ENCODE data around the gene HOXB7. TPM values are rescaled to one million over a fixed set of nuclear protein-coding genes. Genes with fewer than 3 reads are reported as not detected.
A peak's percentile ranks its signal among the peaks of the same experiment; 100 is the strongest.

HOXB7 gene
- total and polyA plus RNA-seq, 12 donors: 0.13 to 0.62 (median 0.29) TPM; not detected in 6

DNA sequence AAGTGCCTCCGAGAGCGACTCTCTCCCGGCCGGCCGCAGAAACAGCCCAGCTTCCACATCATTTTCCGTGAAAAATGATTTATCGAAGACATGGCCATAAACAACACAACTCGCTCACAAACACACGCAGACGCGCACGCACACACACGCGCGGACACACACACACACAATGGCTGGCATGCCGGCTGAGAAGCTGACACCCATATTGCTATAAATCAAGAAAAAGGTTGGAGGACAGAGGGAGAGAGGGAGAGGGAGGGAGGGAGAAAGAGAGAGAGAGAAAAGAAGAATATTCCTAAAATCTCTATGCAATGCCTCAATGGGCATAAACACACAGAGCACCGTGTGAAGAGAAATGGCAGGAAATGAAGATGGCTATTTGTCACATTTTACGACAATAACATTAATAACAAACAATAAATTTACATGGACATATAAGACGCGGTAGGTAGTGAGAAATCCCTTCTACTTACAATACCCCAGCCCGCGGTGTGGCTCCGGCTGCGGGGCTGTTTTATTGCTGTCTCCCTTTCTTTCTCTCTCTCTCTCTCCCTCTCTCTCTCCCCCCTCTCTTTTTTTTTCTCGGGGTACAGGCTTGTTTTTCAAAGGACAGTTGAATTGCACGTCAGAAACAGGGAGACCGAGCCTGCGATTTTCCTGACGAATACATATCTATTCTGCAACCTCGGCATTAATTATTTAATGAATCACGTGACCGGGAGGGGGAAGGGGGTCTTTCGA lies 42.1 kb downstream of the HOXB7 start:
- ATAC-seq: no peak
- H3K36me3 ChIP-seq: no peaks in the 10 kb centered on the region
- H3K9me3 ChIP-seq: no peaks in the 10 kb centered on the region
- TF ChIP-seq, protein P1, sequence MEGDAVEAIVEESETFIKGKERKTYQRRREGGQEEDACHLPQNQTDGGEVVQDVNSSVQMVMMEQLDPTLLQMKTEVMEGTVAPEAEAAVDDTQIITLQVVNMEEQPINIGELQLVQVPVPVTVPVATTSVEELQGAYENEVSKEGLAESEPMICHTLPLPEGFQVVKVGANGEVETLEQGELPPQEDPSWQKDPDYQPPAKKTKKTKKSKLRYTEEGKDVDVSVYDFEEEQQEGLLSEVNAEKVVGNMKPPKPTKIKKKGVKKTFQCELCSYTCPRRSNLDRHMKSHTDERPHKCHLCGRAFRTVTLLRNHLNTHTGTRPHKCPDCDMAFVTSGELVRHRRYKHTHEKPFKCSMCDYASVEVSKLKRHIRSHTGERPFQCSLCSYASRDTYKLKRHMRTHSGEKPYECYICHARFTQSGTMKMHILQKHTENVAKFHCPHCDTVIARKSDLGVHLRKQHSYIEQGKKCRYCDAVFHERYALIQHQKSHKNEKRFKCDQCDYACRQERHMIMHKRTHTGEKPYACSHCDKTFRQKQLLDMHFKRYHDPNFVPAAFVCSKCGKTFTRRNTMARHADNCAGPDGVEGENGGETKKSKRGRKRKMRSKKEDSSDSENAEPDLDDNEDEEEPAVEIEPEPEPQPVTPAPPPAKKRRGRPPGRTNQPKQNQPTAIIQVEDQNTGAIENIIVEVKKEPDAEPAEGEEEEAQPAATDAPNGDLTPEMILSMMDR (IDR thresholded peaks at IDR 0.05): no peak
- peak overlapping the region in 2 of 10 donors; percentile 10 to 18 for H3K4me3 ChIP-seq
- peak overlapping the region in 3 of 10 donors; percentile 0 to 79 (median 65) for H3K27ac ChIP-seq
- intact Hi-C loops (cut with DNase I): loop anchor here in 1 of 10 donors (2.0 kb wide), 1 partner anchor 20 kb away; no protein-coding TSS in a partner anchor
- peaks cover 0 to 20% (median 4%) of the 10 kb centered on the region in 9 donors for H3K4me1 ChIP-seq
- WGBS, 2 donors: 11 to 17% methylated on average over 33 of the region's 33 CpGs
- H3K27me3 ChIP-seq: peaks cover 38 to 100% (median 100%) of the 10 kb centered on the region in 7 donors
- DNase-seq: no peak

DNA sequence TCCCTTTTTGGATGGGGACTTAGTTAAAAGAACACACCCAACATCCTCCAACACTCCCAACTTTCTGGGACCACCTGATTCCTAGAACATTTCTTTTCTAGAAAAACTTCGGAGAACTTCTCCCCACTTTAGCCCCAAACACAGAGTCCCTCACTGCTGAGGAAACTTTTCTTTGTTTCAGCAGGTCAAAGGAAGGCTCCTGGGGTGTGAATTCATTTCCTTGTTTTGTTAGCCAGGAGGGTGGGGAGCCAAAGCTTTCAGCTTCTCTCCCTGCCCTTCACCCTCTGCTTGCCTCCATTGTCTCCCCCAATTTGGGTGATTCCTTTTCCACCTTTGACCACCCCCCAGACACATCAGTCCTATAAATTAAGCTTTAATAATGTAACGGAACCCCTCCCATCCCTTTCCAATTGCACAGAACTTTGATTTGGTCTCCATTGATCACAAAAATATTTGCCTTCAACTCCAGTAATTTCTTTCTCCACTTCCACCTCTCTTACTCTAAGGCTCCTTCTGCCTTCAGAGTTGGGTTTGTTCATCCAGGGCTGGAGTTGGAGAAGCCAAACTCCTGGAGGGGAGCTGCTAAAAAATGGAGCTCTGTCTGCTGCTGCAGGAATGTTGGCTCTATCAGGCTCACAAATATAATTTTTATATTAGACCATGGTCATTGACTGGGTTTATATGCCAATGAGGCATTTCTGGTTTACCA lies 43.0 kb downstream of the HOXB7 start:
- intact Hi-C loops (cut with DNase I): loop anchor here in 1 of 10 donors (2.0 kb wide), 1 partner anchor 19 kb away; no protein-coding TSS in a partner anchor
- DNase-seq: no peak
- Histone ChIP-seq H3K4me3 (no peak overlapping the region), H3K9me3 (no peaks in the 10 kb centered on the region), H3K4me1 (peaks cover 0 to 20% (median 4%) of the 10 kb centered on the region in 9 donors), H3K27me3 (peaks cover 34 to 100% (median 100%) of the 10 kb centered on the region in 7 donors), H3K36me3 (no peaks in the 10 kb centered on the region), H3K27ac (peak overlapping the region in 4 of 10 donors; percentile 26 to 79 (median 58))
- WGBS, 2 donors: 21 to 39% methylated on average over 2 of the region's 2 CpGs
- no peak for ATAC-seq
- TF ChIP-seq, protein P1 (IDR thresholded peaks at IDR 0.05): no peak

DNA sequence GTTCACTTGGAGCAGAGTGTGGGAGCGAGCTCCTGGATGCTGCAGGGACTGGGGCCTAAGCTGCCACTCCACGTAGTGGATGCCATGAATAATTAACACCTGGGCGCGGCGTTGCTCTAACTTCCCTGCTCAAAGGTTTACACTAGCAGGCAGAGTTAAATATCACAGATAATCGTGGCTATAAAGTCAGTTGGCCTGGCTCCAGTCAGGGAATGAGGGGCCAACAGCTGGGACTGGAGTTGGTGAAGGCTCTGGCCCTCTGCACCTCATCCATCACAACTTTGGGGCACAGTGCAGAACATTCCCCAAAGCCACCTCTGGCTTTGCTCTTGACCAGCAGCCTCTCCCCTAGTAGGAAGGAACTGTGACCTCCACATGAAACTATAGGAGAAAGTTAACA lies 43.6 kb downstream of the HOXB7 start:
- WGBS, 2 donors: 44 to 50% methylated on average over 6 of the region's 6 CpGs
- Histone ChIP-seq H3K27me3 (peaks cover 30 to 100% (median 100%) of the 10 kb centered on the region in 7 donors), H3K36me3 (no peaks in the 10 kb centered on the region), H3K9me3 (no peaks in the 10 kb centered on the region), H3K4me3 (no peak overlapping the region), H3K4me1 (peaks cover 0 to 20% (median 4%) of the 10 kb centered on the region in 9 donors), H3K27ac (peak overlapping the region in 4 of 10 donors; percentile 26 to 79 (median 58))
- TF ChIP-seq, protein P1 (IDR thresholded peaks at IDR 0.05): no peak
- DNase-seq: no peak
- intact Hi-C loops (cut with DNase I): no loop called here
- no peak for ATAC-seq

DNA sequence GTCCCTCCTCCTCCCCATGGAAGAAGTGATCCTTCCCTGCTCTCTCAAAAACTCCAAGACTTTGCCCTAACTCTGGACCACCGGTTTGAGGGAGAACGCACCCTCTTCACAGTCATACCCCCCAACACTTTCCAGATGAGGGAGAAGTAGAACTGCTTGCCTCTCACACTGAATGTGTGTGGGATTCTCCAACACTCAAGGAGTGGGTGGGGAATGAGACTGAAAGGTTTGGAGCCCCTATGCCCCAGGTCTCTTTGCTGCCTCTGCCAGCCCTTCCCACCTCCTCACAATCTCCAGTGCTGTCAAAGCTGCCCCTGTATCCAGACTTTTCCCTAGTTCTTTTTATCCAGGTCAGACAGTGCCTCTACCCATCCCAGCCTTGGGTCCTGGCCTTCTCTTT lies 44.1 kb downstream of the HOXB7 start:
- TF ChIP-seq, protein P1 (IDR thresholded peaks at IDR 0.05): no peak
- peak overlapping the region in 2 of 10 donors; percentile 65 to 79 for H3K27ac ChIP-seq
- intact Hi-C loops (cut with DNase I): no loop called here
- WGBS, 2 donors: 26 to 29% methylated on average over 2 of the region's 2 CpGs
- no peaks in the 10 kb centered on the region for H3K9me3 ChIP-seq
- no peak overlapping the region for H3K4me3 ChIP-seq
- no peaks in the 10 kb centered on the region for H3K36me3 ChIP-seq
- no peak for DNase-seq
- H3K4me1 ChIP-seq: peaks cover 0 to 20% (median 4%) of the 10 kb centered on the region in 9 donors
- H3K27me3 ChIP-seq: peaks cover 28 to 100% (median 100%) of the 10 kb centered on the region in 7 donors
- ATAC-seq: no peak

All from heart right ventricle (tissue), 16 donors.